Activated naive CD4-positive, alpha-beta T cell treated with anti-CD3 and anti-CD28 coated beads, Interleukin-2, amount 50 U/mL, for 16 hours (primary cell): ENCODE data around the gene NARF.
"Not testable (repeated sequence)": the region's sequence is repeated elsewhere in the genome, so short reads cannot be mapped to it uniquely, and the experiment has no call there.

Experiments
- DNase-seq: peaks from one replicate; pipeline ENCODE4 v3.0.0-alpha.2; 2020

The NARF gene

GRCh38 chr17:82447876-82448275 is 10.7 kb upstream of the NARF start:
- no peak for DNase-seq

GRCh38 chr17:82449131-82449882 is 9.2 kb upstream of the NARF start:
- peak; percentile 57 for DNase-seq

- DNase-seq: peak; percentile 52
These were observed 8.6 kb upstream of the NARF start for GRCh38 chr17:82449883-82450356.

GRCh38 chr17:82450357-82451106 is 8.0 kb upstream of the NARF start, which contains the start of gene CYBC1:
Gene CYBC1 (minus strand): TSS chr17:82450752. CDS start chr17:82449254, 1,498 bp downstream.
- DNase-seq: peak; percentile 94

- no peak for DNase-seq
These were observed 6.4 kb upstream of the NARF start for GRCh38 chr17:82452162-82452561.

GRCh38 chr17:82453151-82453550 is 5.4 kb upstream of the NARF start:
- DNase-seq: not testable (repeated sequence)

- DNase-seq: not testable (repeated sequence)
These were observed 4.8 kb upstream of the NARF start for GRCh38 chr17:82453706-82454105.

GRCh38 chr17:82457073-82457928 is 1.2 kb upstream of the NARF start:
- no peak for DNase-seq

GRCh38 chr17:82457929-82458178 is 687 bp upstream of the NARF start:
- no peak for DNase-seq

GRCh38 chr17:82458885-82459424 is 414 bp downstream of the NARF start:
- no peak for DNase-seq

GRCh38 chr17:82459936-82460335 is 1.4 kb downstream of the NARF start:
- not testable (repeated sequence) for DNase-seq

GRCh38 chr17:82461827-82462524 is 3.4 kb downstream of the NARF start:
- no peak for DNase-seq

GRCh38 chr17:82463391-82463790 is 4.8 kb downstream of the NARF start:
- no peak for DNase-seq

GRCh38 chr17:82463925-82464566 is 5.5 kb downstream of the NARF start:
- DNase-seq: no peak

- no peak for DNase-seq
These were observed 6.0 kb downstream of the NARF start for GRCh38 chr17:82464567-82464929.

GRCh38 chr17:82465023-82465603 is 6.6 kb downstream of the NARF start:
- DNase-seq: no peak

- no peak for DNase-seq
These were observed 10.2 kb downstream of the NARF start for GRCh38 chr17:82468692-82469091.

GRCh38 chr17:82470065-82470464 is 11.5 kb downstream of the NARF start:
- DNase-seq: no peak

- no peak for DNase-seq
These were observed 15.9 kb downstream of the NARF start for GRCh38 chr17:82474223-82475010.

GRCh38 chr17:82475458-82475857 is 16.9 kb downstream of the NARF start:
- DNase-seq: no peak

GRCh38 chr17:82477934-82478333 is 19.4 kb downstream of the NARF start:
- no peak for DNase-seq
